ENCODE data around the gene SFI1.

DNA sequence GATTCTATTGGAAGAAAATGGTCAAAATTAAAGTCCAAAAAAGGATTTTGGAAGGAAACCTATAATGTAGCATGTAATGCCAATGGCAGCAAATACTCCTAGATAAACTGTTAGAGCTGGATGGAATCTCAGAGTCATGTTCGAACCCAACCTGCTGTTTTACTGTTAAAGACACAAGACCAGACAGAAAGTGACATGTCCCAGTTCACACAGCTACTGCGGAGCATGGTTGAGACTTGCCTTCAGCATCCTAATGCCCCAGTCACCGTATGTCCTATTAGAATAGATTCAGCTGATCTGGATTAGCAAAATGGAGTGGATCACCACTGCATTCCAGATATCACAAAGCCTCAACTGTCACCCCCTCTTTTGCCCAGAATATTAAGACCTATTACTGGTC lies 150.7 kb downstream of the SFI1 start:
- TF ChIP-seq, protein P1, sequence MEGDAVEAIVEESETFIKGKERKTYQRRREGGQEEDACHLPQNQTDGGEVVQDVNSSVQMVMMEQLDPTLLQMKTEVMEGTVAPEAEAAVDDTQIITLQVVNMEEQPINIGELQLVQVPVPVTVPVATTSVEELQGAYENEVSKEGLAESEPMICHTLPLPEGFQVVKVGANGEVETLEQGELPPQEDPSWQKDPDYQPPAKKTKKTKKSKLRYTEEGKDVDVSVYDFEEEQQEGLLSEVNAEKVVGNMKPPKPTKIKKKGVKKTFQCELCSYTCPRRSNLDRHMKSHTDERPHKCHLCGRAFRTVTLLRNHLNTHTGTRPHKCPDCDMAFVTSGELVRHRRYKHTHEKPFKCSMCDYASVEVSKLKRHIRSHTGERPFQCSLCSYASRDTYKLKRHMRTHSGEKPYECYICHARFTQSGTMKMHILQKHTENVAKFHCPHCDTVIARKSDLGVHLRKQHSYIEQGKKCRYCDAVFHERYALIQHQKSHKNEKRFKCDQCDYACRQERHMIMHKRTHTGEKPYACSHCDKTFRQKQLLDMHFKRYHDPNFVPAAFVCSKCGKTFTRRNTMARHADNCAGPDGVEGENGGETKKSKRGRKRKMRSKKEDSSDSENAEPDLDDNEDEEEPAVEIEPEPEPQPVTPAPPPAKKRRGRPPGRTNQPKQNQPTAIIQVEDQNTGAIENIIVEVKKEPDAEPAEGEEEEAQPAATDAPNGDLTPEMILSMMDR (IDR thresholded peaks at IDR 0.05): no peak
- TF ChIP-seq EZH2 (IDR thresholded peaks at IDR 0.05; ENCODE audit: borderline replicate concordance, insufficient read depth, low read depth, low read length, poor library complexity, severe bottlenecking): no peak

Data from B cell (primary cell).